HEK293T (cell line): ENCODE measurements around the gene USP32.

ENCODE experiments used
- ARNT ChIP-seq: fragments of 450-650 bp; IDR thresholded peaks from 2 replicates; pipeline ENCODE4 v1.6.1; 2017; ENCODE audit warnings: mild to moderate bottlenecking
- BHLHE40 ChIP-seq: fragments of 450-650 bp; IDR thresholded peaks from 2 replicates; pipeline ENCODE4 v1.6.1; 2016; ENCODE audit warnings: mild to moderate bottlenecking, moderate library complexity, borderline replicate concordance
- CTBP1 ChIP-seq: fragments of 450-650 bp; IDR thresholded peaks from 2 replicates; pipeline ENCODE4 v1.6.1; 2016; ENCODE audit warnings: borderline replicate concordance
- ELF4 ChIP-seq: fragments of 450-650 bp; IDR thresholded peaks from 2 replicates; pipeline ENCODE4 v1.6.1; 2017; ENCODE audit warnings: antibody characterized with exemption
- FOXA1 ChIP-seq: fragments of 450-650 bp; IDR thresholded peaks from 2 replicates; pipeline ENCODE4 v1.6.1; 2016; ENCODE audit warnings: mild to moderate bottlenecking
- FOXK2 ChIP-seq: fragments of 450-650 bp; IDR thresholded peaks from 2 replicates; pipeline ENCODE4 v1.6.1; 2016; ENCODE audit warnings: mild to moderate bottlenecking
- HDGF ChIP-seq: fragments of 450-650 bp; IDR thresholded peaks from 2 replicates; pipeline ENCODE4 v1.6.1; 2017; ENCODE audit warnings: antibody characterized with exemption, borderline replicate concordance
- L3MBTL2 ChIP-seq: fragments of 450-650 bp; conservative IDR thresholded peaks from 2 replicates; pipeline ENCODE4 v1.6.1; 2016; ENCODE audit warnings: mild to moderate bottlenecking
- LEF1 ChIP-seq: fragments of 450-650 bp; IDR thresholded peaks from 2 replicates; pipeline ENCODE4 v1.6.1; 2017; ENCODE audit warnings: mild to moderate bottlenecking, borderline replicate concordance
- NFRKB ChIP-seq: fragments of 450-650 bp; IDR thresholded peaks from 2 replicates; pipeline ENCODE4 v1.6.1; 2016; ENCODE audit warnings: mild to moderate bottlenecking, moderate library complexity
- SP1 ChIP-seq: fragments of 450-650 bp; IDR thresholded peaks from 2 replicates; pipeline ENCODE4 v1.6.1; 2017
- SUZ12 ChIP-seq: fragments of 450-650 bp; IDR thresholded peaks from 2 replicates; pipeline ENCODE4 v1.6.1; 2016; ENCODE audit warnings: mild to moderate bottlenecking
- TARDBP ChIP-seq: fragments of 450-650 bp; IDR thresholded peaks from 2 replicates; pipeline ENCODE4 v1.6.1; 2016
- ZNF384 ChIP-seq: fragments of 450-650 bp; IDR thresholded peaks from 2 replicates; pipeline ENCODE4 v1.6.1; 2016

DNA sequence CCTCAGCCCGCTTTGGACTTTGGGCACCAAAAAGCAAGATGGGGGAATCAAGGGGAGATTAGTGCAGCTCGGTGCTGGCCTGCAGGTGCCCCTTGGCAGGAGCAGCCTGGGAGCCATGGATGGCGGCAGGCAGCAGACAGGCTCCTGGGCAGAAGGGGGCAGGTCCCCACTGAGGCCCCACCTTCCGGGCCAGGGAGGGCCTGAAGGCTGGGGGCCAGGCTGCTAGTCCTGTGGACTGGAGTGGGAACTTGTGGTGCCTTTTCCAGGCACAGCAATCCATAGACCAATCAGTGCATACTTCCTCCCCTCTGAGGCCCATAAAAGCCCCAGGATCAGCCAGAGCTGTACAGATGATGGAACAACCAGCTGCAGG, 64.0 kb downstream of the USP32 start:
- TF ChIP-seq SP1, result no peak
- TF ChIP-seq LEF1, result no peak
- TF ChIP-seq SUZ12, result no peak
- TF ChIP-seq TARDBP, result no peak
- no peak for TF ChIP-seq FOXA1
- TF ChIP-seq BHLHE40, result no peak
- no peak for TF ChIP-seq L3MBTL2
- TF ChIP-seq FOXK2, result no peak
- no peak for TF ChIP-seq ZNF384
- TF ChIP-seq NFRKB, result no peak
- no peak for TF ChIP-seq HDGF
- no peak for TF ChIP-seq CTBP1
- no peak for TF ChIP-seq ARNT
- no peak for TF ChIP-seq ELF4
